K562 (cell line): ENCODE data around the gene DNAAF3. TPM values are rescaled to one million over a fixed set of nuclear protein-coding genes. Genes with fewer than 3 reads are reported as not detected.
A peak's percentile ranks its signal among the peaks of the same experiment; 100 is the strongest.

ENCODE experiments used
- BRD9 ChIP-seq: fragments of 450-650 bp; IDR thresholded peaks from 2 replicates; pipeline ENCODE4 v1.6.1; 2018; ENCODE audit warnings: low read depth; ENCODE audit not compliant: partially characterized antibody
- FOXO4 ChIP-seq: fragments of 450-650 bp; formaldehyde crosslinking; IDR thresholded peaks from 2 replicates; pipeline ENCODE4 v1.4.0; 2020; ENCODE audit warnings: mild to moderate bottlenecking, moderate library complexity
- PATZ1 ChIP-seq: fragments of 250-450 bp; sonication (Bioruptor Pico); IDR thresholded peaks from 2 replicates; pipeline ENCODE4 v1.5.0; 2020; ENCODE audit warnings: mild to moderate bottlenecking, borderline replicate concordance
- ZBTB11 ChIP-seq, 3 experiments: fragments of 200-800 bp in 1 of 3; fragments of 250-450 bp in 1 of 3; fragments of 450-650 bp in 1 of 3; sonication (Bioruptor Pico) in 1 of 3; sonication (Bioruptor generic) in 1 of 3; formaldehyde crosslinking in 1 of 3; IDR thresholded peaks; 2 replicates each; pipeline versions ENCODE4 v1.6.1 to v1.8.0; 2016 to 2022; ENCODE audit warnings: mild to moderate bottlenecking in 2 of 3, missing genetic modification characterization in 2 of 3, missing compliant biosample characterization in 1 of 3, moderate library complexity in 1 of 3
- ZBTB5 ChIP-seq: fragments of 450-650 bp; IDR thresholded peaks from 2 replicates; pipeline ENCODE4 v1.6.1; 2017; ENCODE audit warnings: antibody characterized with exemption
- ZNF24 ChIP-seq: fragments of 450-650 bp; IDR thresholded peaks from 2 replicates; pipeline ENCODE4 v1.6.1; 2016
- ZNF507 ChIP-seq: conservative IDR thresholded peaks from 2 replicates; pipeline ENCODE4 v1.6.1; 2017; ENCODE audit warnings: missing genetic modification characterization, missing compliant biosample characterization
- ZNF592 ChIP-seq: fragments of 450-650 bp; IDR thresholded peaks from 2 replicates; pipeline ENCODE4 v1.6.1; 2017; ENCODE audit warnings: antibody characterized with exemption, mild to moderate bottlenecking
- ZNF740 ChIP-seq, 3 experiments: fragments of 200-800 bp in 1 of 3; sonication (Bioruptor generic) in 1 of 3; sonication (generic) in 1 of 3; formaldehyde crosslinking in 1 of 3; IDR thresholded peaks; 2 replicates each; pipeline versions ENCODE4 v1.6.1 to v1.8.0; 2016 to 2022; ENCODE audit warnings: mild to moderate bottlenecking in 2 of 3, missing compliant biosample characterization in 2 of 3, missing genetic modification characterization in 2 of 3, missing genetic modification reagents in 1 of 3
- polyA plus RNA-seq, 8 experiments: library from polyadenylated mRNA; depleted of rRNA in 4 of 8; stranded (reverse) in 5 of 8; unstranded in 3 of 8; fragments of >200 nt; fragmentation: Nextera tagmentation in 2 of 8; fragmentation: Illumina TruSeq in 1 of 8; extraction: Ambion mirVana in 2 of 8; extraction: Trizol in 1 of 8; gene quantifications; 2 replicates each; pipeline versions ENCODE4 v1.2.1 to v1.2.3, GENCODE V29; 2011 to 2014; ENCODE audit warnings: inconsistent platforms in 1 of 8, missing spikeins in 1 of 8
- total RNA-seq, 7 experiments: library from RNA; depleted of rRNA in 6 of 7; stranded (reverse); fragments of >200 nt in 6 of 7; fragmentation: Illumina TruSeq in 2 of 7; extraction: Trizol in 2 of 7; gene quantifications; 2 replicates each; pipeline versions ENCODE4 v1.2.1 to v1.2.3, GENCODE V29; 2011 to 2021; ENCODE audit warnings: low replicate concordance in 1 of 7

DNAAF3 gene
- total and polyA plus RNA-seq, 9 of the 15 experiments (the other 6 are each of a cell fraction or from before 2014, with no cell fraction given) = 21.6 to 61.5 (median 43.0) TPM

- 0 out of 2 replicates have a peak, but pooled peaks have one; percentile 20 for TF ChIP-seq ZNF592
- no peak for TF ChIP-seq PATZ1
- no peak for TF ChIP-seq ZBTB5
- 0 out of 6 replicates have a peak, but pooled peaks of 1 of the 3 experiments have one; percentile 15 for TF ChIP-seq ZBTB11 (CRISPR knock-in tag; IDR thresholded peaks at IDR 0.05)
- no peak for TF ChIP-seq ZNF740 (CRISPR knock-in tag; IDR thresholded peaks at IDR 0.05)
- no peak for TF ChIP-seq ZNF740 (tag; IDR thresholded peaks at IDR 0.05)
- TF ChIP-seq BRD9 = no peak
- TF ChIP-seq FOXO4 = no peak
- no peak for TF ChIP-seq ZNF24
- TF ChIP-seq ZNF507 (tag) = no peak
Observed at GRCh38 chr19:55158848-55159749, 7.3 kb downstream of the DNAAF3 start (continued).
